ENCODE data around the gene TIMELESS. TPM values are rescaled to one million over a fixed set of nuclear protein-coding genes. Genes with fewer than 3 reads are reported as not detected.
"Not testable (repeated sequence)": the region's sequence is repeated elsewhere in the genome, so short reads cannot be mapped to it uniquely, and the experiment has no call there.

The TIMELESS gene
- total RNA-seq, 1 donor from 2014 or later, result 4.5 TPM

- DNase-seq (ENCODE audit: low read depth), result no peak
Measured at GRCh38 chr12:56411781-56412639, 37.2 kb downstream of the TIMELESS start.

- DNase-seq (ENCODE audit: low read depth), result no peak
Measured at GRCh38 chr12:56410768-56411167, 38.5 kb downstream of the TIMELESS start.

GRCh38 chr12:56408799-56409417 is 40.3 kb downstream of the TIMELESS start:
- no peak for DNase-seq (ENCODE audit: low read depth)

GRCh38 chr12:56404227-56404626 is 45.0 kb downstream of the TIMELESS start:
- DNase-seq (ENCODE audit: low read depth), result not testable (repeated sequence)

- DNase-seq (ENCODE audit: low read depth), result not testable (repeated sequence)
Measured at GRCh38 chr12:56401612-56402011, 47.6 kb downstream of the TIMELESS start.

- not testable (repeated sequence) for DNase-seq (ENCODE audit: low read depth)
Measured at GRCh38 chr12:56401125-56401524, 48.1 kb downstream of the TIMELESS start.

- not testable (repeated sequence) for DNase-seq (ENCODE audit: low read depth)
Measured at GRCh38 chr12:56399466-56399865, 49.8 kb downstream of the TIMELESS start.

- no peak for DNase-seq (ENCODE audit: low read depth)
Measured at GRCh38 chr12:56398324-56398723, 50.9 kb downstream of the TIMELESS start.

- DNase-seq (ENCODE audit: low read depth), result no peak
Measured at GRCh38 chr12:56392331-56392730, 56.9 kb downstream of the TIMELESS start.

GRCh38 chr12:56391721-56392120 is 57.5 kb downstream of the TIMELESS start:
- DNase-seq (ENCODE audit: low read depth), result no peak

GRCh38 chr12:56389412-56389811 is 59.8 kb downstream of the TIMELESS start:
- DNase-seq (ENCODE audit: low read depth), result no peak

GRCh38 chr12:56387152-56387736 is 62.0 kb downstream of the TIMELESS start:
- DNase-seq (ENCODE audit: low read depth), result peak; percentile 13

GRCh38 chr12:56385873-56386272 is 63.4 kb downstream of the TIMELESS start:
- peak; percentile 12 for DNase-seq (ENCODE audit: low read depth)

GRCh38 chr12:56382611-56383010 is 66.6 kb downstream of the TIMELESS start:
- no peak for DNase-seq (ENCODE audit: low read depth)

GRCh38 chr12:56377989-56378316 is 71.3 kb downstream of the TIMELESS start:
- DNase-seq (ENCODE audit: low read depth), result no peak

- DNase-seq (ENCODE audit: low read depth), result no peak
Measured at GRCh38 chr12:56377310-56377988, 71.8 kb downstream of the TIMELESS start.

- DNase-seq (ENCODE audit: low read depth), result no peak
Measured at GRCh38 chr12:56375598-56376434, 73.4 kb downstream of the TIMELESS start.

- no peak for DNase-seq (ENCODE audit: low read depth)
Measured at GRCh38 chr12:56374726-56375597, 74.3 kb downstream of the TIMELESS start.

GRCh38 chr12:56373515-56373914 is 75.7 kb downstream of the TIMELESS start:
- DNase-seq (ENCODE audit: low read depth), result no peak

- DNase-seq (ENCODE audit: low read depth), result no peak
Measured at GRCh38 chr12:56366948-56367347, 82.3 kb downstream of the TIMELESS start.

All from myocyte (in vitro differentiated cells).